KMS-11 (cell line): ENCODE measurements around the gene SLC4A8.

Experiments
- H2AFZ ChIP-seq: fragments of 200-600 bp; sonication (generic); 2 replicates; pipeline ENCODE4 v1.6.1; 2016; ENCODE audit warnings: antibody characterized with exemption, mixed run types, low read depth
- H3K27ac ChIP-seq: fragments of 200-600 bp; sonication (generic); 2 replicates; pipeline ENCODE4 v1.6.1; 2016; ENCODE audit warnings: mild to moderate bottlenecking, mixed run types
- H3K27me3 ChIP-seq: fragments of 200-600 bp; sonication (generic); 2 replicates; pipeline ENCODE4 v1.6.1; 2017; ENCODE audit warnings: mild to moderate bottlenecking, low read depth, mixed run types, moderate library complexity; ENCODE audit not compliant: insufficient read depth
- H3K36me3 ChIP-seq: fragments of 200-600 bp; sonication (generic); 2 replicates; pipeline ENCODE4 v1.6.1; 2017; ENCODE audit warnings: mild to moderate bottlenecking, mixed run types; ENCODE audit not compliant: insufficient read depth
- H3K4me1 ChIP-seq: fragments of 200-600 bp; sonication (generic); 2 replicates; pipeline ENCODE4 v1.6.1; 2016; ENCODE audit warnings: mild to moderate bottlenecking, low read depth, mixed run types; ENCODE audit not compliant: poor library complexity, severe bottlenecking
- H3K4me2 ChIP-seq: fragments of 200-600 bp; sonication (generic); 2 replicates; pipeline ENCODE4 v1.7.0; 2016; ENCODE audit warnings: mild to moderate bottlenecking, mixed run types
- H3K4me3 ChIP-seq: fragments of 200-600 bp; sonication (generic); IDR thresholded peaks from 2 replicates; pipeline ENCODE4 v1.6.1; 2017; ENCODE audit warnings: low read depth, low read length, mixed read lengths; ENCODE audit not compliant: insufficient read depth
- H3K79me2 ChIP-seq: fragments of 200-600 bp; sonication (generic); 2 replicates; pipeline ENCODE4 v1.6.1; 2016; ENCODE audit warnings: low read depth, mixed run types; ENCODE audit not compliant: insufficient read depth
- H3K9ac ChIP-seq: fragments of 200-600 bp; sonication (generic); 2 replicates; pipeline ENCODE4 v1.6.1; 2016; ENCODE audit warnings: mild to moderate bottlenecking, mixed run types
- H4K20me1 ChIP-seq: fragments of 200-600 bp; sonication (generic); 2 replicates; pipeline ENCODE4 v1.6.1; 2016; ENCODE audit warnings: mild to moderate bottlenecking, mixed run types; ENCODE audit not compliant: insufficient read depth
- TF ChIP-seq, protein P1 (sequence below): fragments of 200-600 bp; sonication (generic); conservative IDR thresholded peaks from 2 replicates; pipeline ENCODE4 v1.6.1; 2017; ENCODE audit warnings: low read depth, mild to moderate bottlenecking, antibody characterized with exemption, low read length, moderate library complexity, mixed read lengths

The SLC4A8 gene

DNA sequence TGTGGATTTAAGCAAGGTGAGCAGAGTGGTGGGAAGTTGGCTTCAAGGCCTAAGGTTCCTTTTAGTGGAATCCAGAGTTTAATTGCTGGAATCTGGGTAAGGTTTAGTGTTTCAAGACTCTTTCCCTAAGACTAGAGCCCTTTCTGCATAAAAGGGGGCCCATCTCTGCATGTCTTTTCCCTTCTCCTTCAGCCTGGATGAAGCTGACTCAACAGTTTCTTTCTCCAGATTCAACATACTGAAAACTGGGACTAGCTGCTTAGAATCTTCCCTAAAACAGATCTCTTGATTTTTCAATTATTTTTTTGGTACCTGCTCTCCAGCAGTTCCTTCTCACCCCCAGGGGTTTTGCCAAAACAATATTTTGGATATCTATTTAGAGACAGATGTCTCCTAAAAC lies 34.0 kb downstream of the SLC4A8 start:
- no peaks in the 10 kb centered on the region for H4K20me1 ChIP-seq
- H3K27ac ChIP-seq = no peak overlapping the region
- no peaks in the 10 kb centered on the region for H3K27me3 ChIP-seq
- H3K4me3 ChIP-seq = no peak overlapping the region
- no peaks in the 10 kb centered on the region for H3K4me1 ChIP-seq
- no peak overlapping the region for H2AFZ ChIP-seq
- H3K4me2 ChIP-seq = no peak overlapping the region
- TF ChIP-seq, protein P1, sequence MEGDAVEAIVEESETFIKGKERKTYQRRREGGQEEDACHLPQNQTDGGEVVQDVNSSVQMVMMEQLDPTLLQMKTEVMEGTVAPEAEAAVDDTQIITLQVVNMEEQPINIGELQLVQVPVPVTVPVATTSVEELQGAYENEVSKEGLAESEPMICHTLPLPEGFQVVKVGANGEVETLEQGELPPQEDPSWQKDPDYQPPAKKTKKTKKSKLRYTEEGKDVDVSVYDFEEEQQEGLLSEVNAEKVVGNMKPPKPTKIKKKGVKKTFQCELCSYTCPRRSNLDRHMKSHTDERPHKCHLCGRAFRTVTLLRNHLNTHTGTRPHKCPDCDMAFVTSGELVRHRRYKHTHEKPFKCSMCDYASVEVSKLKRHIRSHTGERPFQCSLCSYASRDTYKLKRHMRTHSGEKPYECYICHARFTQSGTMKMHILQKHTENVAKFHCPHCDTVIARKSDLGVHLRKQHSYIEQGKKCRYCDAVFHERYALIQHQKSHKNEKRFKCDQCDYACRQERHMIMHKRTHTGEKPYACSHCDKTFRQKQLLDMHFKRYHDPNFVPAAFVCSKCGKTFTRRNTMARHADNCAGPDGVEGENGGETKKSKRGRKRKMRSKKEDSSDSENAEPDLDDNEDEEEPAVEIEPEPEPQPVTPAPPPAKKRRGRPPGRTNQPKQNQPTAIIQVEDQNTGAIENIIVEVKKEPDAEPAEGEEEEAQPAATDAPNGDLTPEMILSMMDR = no peak
- no peaks in the 10 kb centered on the region for H3K36me3 ChIP-seq
- H3K9ac ChIP-seq = no peak overlapping the region
- H3K79me2 ChIP-seq = no peaks in the 10 kb centered on the region

- Histone ChIP-seq H3K4me3 (no peak overlapping the region), H4K20me1 (no peaks in the 10 kb centered on the region), H3K36me3 (no peaks in the 10 kb centered on the region)
Observed at GRCh38 chr12:51460519-51460918, 35.9 kb downstream of the SLC4A8 start.

GRCh38 chr12:51465491-51465890 lies 40.9 kb downstream of the SLC4A8 start:
- no peak overlapping the region for H3K4me3 ChIP-seq
- H2AFZ ChIP-seq = no peak overlapping the region
- H3K79me2 ChIP-seq = no peaks in the 10 kb centered on the region
- H3K4me2 ChIP-seq = no peak overlapping the region
- H3K4me1 ChIP-seq = no peaks in the 10 kb centered on the region
- TF ChIP-seq, protein P1 = no peak
- no peaks in the 10 kb centered on the region for H3K27me3 ChIP-seq
- H3K27ac ChIP-seq = no peak overlapping the region
- no peak overlapping the region for H3K9ac ChIP-seq
- H4K20me1 ChIP-seq = no peaks in the 10 kb centered on the region
- H3K36me3 ChIP-seq = no peaks in the 10 kb centered on the region

More at GRCh38 chr12:51460519-51460918, 35.9 kb downstream of the SLC4A8 start:
- Histone ChIP-seq H3K27ac (no peak overlapping the region), H3K4me1 (no peaks in the 10 kb centered on the region), H3K79me2 (no peaks in the 10 kb centered on the region), H3K9ac (no peak overlapping the region), H2AFZ (no peak overlapping the region), H3K4me2 (no peak overlapping the region), H3K27me3 (no peaks in the 10 kb centered on the region)
- TF ChIP-seq, protein P1 = no peak

DNA sequence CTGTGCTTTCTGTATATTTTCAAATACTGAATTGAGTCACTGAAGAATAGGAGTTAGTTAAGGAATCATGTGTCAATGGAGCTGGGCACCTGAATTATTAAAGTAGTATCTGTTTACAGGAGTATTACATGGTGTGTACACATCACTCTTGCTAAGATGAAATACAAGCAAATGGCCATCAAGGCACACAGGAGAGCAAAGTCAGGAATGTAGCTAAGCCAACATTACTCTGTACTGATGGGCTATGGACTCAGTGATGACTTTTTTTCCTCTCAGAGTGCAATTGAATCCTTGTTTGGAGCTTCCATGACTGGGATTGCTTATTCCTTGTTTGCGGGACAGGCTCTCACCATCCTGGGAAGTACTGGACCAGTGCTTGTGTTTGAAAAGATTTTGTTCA lies 45.5 kb downstream of the SLC4A8 start:
- Histone ChIP-seq H2AFZ (no peak overlapping the region), H3K27me3 (no peaks in the 10 kb centered on the region), H3K9ac (no peak overlapping the region), H3K27ac (no peak overlapping the region), H3K36me3 (no peaks in the 10 kb centered on the region), H4K20me1 (no peaks in the 10 kb centered on the region), H3K4me3 (no peak overlapping the region), H3K4me2 (no peak overlapping the region), H3K79me2 (no peaks in the 10 kb centered on the region), H3K4me1 (no peaks in the 10 kb centered on the region)
- TF ChIP-seq, protein P1 = no peak
